Measurements from ENCODE around the gene PUS7.
A peak's percentile ranks its signal among the peaks of the same experiment; 100 is the strongest.
"Not testable (repeated sequence)": the region's sequence is repeated elsewhere in the genome, so short reads cannot be mapped to it uniquely, and the experiment has no call there.

PUS7 gene

DNA sequence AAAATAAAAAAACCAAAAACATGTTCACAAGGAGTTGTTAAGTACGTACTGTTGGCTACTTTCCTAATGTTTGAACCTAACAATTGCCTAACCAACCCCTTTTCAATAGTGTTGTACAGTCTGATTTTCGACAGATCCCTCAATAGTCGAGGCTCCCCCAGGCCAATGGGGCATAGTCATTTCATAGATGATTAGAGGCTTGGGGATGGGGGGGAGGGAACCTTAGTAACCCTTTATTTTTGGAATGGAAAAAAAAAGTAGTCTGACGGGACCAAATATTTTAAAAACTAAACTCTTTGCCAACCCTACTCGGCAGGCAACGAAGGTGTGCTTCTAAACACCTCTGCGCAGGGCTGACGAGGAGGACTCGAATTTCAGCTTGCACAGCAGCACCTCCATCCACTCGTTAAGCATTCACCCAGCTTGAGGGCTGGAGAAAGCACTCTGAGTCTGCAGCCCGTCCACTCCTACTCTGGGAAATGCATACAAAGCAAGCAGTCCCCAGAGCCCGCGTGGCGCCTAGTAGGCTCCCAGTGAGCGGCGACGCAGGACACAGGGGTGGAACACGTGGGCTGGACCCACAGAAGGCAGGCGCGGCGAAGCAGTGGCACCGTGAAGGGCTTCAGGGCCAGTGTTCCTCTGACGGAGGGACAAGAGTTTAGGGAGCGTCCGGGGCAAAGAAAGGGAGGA, 899 bp downstream of the PUS7 start:
- no peak for DNase-seq (ENCODE audit: extremely low read depth, low read depth)
- H3K4me3 ChIP-seq (replicated peaks; ENCODE audit: low read depth, low read length): peak overlapping the region; percentile 79
- TF ChIP-seq, protein P1, sequence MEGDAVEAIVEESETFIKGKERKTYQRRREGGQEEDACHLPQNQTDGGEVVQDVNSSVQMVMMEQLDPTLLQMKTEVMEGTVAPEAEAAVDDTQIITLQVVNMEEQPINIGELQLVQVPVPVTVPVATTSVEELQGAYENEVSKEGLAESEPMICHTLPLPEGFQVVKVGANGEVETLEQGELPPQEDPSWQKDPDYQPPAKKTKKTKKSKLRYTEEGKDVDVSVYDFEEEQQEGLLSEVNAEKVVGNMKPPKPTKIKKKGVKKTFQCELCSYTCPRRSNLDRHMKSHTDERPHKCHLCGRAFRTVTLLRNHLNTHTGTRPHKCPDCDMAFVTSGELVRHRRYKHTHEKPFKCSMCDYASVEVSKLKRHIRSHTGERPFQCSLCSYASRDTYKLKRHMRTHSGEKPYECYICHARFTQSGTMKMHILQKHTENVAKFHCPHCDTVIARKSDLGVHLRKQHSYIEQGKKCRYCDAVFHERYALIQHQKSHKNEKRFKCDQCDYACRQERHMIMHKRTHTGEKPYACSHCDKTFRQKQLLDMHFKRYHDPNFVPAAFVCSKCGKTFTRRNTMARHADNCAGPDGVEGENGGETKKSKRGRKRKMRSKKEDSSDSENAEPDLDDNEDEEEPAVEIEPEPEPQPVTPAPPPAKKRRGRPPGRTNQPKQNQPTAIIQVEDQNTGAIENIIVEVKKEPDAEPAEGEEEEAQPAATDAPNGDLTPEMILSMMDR (IDR thresholded peaks at IDR 0.05; ENCODE audit: low read depth, low read length, missing control alignments): no peak

DNA sequence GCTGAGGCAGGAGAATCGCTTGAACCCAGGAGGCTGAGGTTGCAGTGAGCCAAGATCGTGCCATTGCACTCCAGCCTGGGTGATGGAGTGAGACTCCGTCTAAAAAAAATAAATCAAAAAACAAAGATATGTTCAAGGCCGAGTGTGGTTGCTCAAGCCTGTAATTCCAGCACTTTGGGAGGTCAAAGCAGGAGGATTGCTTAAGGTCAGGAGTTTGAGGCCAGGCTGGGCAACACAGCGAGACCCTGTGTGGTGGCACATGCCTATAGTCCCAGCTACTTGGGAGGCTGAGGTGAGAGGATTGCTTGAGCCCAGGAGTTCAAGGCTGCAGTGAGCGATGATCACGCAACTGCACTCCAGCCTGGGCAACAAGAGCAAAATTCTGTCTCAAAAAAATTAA, 1.5 kb downstream of the PUS7 start:
- not testable (repeated sequence) for DNase-seq (ENCODE audit: extremely low read depth, low read depth)
- peak overlapping the region; percentile 79 for H3K4me3 ChIP-seq (replicated peaks; ENCODE audit: low read depth, low read length)

DNA sequence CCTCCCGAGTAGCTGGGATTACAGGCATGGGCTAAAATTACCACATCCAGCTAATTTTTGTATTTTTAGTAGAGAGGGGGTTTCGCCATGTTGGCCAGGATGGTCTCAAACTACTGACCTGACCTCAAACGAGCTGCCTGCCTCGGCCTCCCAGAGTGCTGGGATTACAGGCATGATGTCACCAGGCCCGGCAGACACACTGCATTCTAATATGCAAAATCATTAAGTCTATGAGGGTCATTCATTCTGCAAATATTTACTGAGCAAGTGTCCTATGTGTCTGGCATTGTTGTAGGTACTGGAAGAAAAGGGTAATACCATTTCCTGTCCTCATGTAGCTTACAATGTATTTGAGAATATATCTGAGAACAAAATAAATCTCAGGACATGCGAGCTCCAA, 2.7 kb downstream of the PUS7 start:
- DNase-seq (ENCODE audit: extremely low read depth, low read depth): no peak
- TF ChIP-seq, protein P1 (IDR thresholded peaks at IDR 0.05; ENCODE audit: low read depth, low read length, missing control alignments): no peak
- H3K4me3 ChIP-seq (replicated peaks; ENCODE audit: low read depth, low read length): peak overlapping the region; percentile 26

DNA sequence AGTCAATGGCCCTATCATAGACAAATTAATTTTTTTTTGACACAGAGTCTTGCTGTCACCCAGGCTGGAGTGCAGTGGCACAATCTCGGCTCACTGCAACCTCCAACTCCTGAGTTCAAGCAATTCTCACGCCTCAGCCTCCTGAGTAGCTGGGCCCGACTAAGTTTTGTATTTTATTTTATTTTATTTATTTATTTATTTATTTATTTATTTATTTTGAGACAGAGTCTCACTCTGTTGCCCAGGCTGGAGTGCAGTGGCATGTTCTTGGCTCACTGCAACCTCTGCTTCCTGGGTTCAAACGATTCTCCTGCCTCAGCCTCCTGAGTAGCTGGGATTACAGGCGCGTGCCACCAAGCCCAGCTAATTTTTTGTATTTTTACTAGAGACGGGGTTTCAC, 6.5 kb downstream of the PUS7 start:
- not testable (repeated sequence) for DNase-seq (ENCODE audit: extremely low read depth, low read depth); H3K4me3 ChIP-seq (replicated peaks; ENCODE audit: low read depth, low read length)

DNA sequence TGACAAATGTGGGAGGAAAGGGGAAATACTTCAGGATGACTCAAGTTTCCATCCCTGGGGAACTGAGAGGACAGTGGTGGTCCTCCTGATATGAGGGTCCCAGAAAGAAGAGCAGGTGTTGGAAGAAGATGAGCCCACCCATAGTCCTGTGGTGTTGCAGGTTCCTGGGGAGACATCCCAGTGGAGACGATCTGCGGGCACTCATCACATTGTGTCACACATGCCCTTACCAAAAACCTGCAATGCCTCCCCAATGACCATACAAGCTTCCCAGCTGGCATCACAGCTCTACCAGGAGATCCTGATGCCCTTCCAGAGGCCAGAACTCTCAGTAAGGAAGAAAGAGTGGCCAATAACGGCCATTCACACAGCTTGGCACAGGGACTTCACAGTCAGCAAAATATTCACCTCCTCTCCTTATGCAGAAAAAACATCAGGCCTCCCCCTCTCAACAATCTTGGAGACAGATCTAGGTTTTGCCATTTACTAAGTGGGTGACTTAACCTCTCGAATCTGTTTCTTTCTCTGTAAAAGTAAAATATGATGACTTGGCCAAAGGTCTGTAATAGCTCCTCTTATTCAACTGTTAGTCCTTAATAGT, 9.0 kb downstream of the PUS7 start:
- DNase-seq (ENCODE audit: extremely low read depth, low read depth): no peak
- TF ChIP-seq, protein P1 (IDR thresholded peaks at IDR 0.05; ENCODE audit: low read depth, low read length, missing control alignments): no peak
- no peak overlapping the region for H3K4me3 ChIP-seq (replicated peaks; ENCODE audit: low read depth, low read length)

DNA sequence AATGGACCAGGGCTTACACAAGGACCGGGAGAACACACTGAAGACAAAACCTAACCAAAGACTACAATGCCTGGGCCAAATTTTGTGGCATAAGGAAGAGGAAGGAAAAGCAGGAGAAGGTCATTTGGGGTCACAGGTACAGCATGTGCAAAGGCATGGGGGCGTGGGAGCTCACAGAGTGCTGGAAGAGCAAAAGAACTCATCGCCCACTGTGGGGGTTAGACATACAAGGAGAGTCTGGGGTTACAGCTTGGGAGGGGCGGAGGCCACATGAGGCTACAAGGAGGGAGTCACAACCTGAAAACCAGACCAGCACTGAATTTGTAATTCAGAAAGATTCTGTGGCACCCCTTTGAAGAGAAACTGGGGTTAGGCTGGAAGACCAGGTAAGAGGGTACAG, 9.7 kb downstream of the PUS7 start:
- DNase-seq (ENCODE audit: extremely low read depth, low read depth): no peak
- TF ChIP-seq, protein P1 (IDR thresholded peaks at IDR 0.05; ENCODE audit: low read depth, low read length, missing control alignments): no peak
- H3K4me3 ChIP-seq (replicated peaks; ENCODE audit: low read depth, low read length): no peak overlapping the region

DNA sequence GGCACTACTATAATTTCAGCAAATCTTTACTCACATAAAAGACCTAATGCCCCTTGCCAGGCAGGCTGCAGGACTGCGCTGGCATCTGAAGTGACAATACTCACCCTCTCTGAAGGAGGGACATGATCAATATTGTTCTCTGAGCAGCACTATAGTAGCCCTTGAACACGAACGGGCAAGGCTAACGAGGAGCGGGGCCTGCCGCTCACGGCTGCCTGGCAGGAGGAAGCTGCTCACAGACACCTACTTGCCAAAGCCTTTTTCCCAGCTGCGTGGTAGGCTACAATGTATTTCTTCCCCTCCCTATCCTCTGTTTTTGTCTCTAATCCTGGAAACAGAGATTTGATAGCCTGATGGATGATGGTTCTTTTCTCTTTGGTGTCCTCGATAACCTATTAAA, 19.9 kb downstream of the PUS7 start:
- DNase-seq (ENCODE audit: extremely low read depth, low read depth): no peak
- H3K4me3 ChIP-seq (replicated peaks; ENCODE audit: low read depth, low read length): no peak overlapping the region
- TF ChIP-seq, protein P1 (IDR thresholded peaks at IDR 0.05; ENCODE audit: low read depth, low read length, missing control alignments): no peak

DNA sequence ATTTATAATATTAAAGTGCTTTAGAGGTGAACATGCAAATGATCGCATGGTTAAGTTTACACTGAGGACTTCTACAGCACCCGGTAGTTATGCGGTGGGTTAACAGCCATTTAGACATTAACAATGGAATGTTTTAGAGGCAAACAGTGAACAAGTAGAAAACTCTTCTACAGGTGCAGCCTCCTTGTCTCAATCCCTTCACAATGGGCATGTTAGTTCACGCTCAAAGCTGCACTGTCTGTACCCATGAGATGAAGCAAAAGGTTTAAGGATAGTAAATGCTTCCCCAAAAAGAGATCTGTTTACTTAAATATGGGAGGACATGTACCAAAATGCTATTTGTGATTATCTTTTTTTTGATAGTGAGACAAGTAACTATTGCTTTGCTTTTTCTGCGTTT, 25.1 kb downstream of the PUS7 start:
- H3K4me3 ChIP-seq (replicated peaks; ENCODE audit: low read depth, low read length): no peak overlapping the region
- DNase-seq (ENCODE audit: extremely low read depth, low read depth): no peak

More for the DNA sequence above, 25.1 kb downstream of the PUS7 start:
- TF ChIP-seq, protein P1 (IDR thresholded peaks at IDR 0.05; ENCODE audit: low read depth, low read length, missing control alignments): no peak
